ENCODE data around the gene PALS1. TPM values are rescaled to one million over a fixed set of nuclear protein-coding genes. Genes with fewer than 3 reads are reported as not detected.
A peak's percentile ranks its signal among the peaks of the same experiment; 100 is the strongest.

PALS1 gene
- total RNA-seq, 1 donor from 2014 or later: 6.7 TPM

DNA sequence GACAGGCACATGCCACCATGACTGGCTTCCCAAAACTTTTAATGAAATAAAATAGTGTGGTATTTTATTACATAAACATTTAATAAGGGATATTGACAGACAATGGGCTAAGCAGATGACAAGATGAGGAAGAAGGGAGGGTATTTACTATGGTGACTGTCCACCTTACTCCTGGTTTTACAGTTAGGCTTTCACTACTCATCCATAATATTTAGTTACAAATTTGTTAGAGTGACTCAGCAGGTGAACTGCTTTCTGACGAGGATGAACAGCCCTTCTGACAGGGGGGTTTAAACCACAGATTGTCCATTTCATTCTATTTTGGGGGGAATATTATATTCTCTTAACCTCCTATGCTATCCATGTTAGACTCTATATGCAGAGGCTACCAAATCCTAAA, 3.6 kb upstream of the PALS1 start:
- H3K9me3 Mint-ChIP-seq: no peaks in the 10 kb centered on the region
- no peaks in the 10 kb centered on the region for H3K36me3 Mint-ChIP-seq (ENCODE audit: low read depth)
- H3K4me3 Mint-ChIP-seq (ENCODE audit: low read depth): no peak overlapping the region
- no peak for DNase-seq (ENCODE audit: low spot score)
- peaks cover 31% of the 10 kb centered on the region for H3K27me3 Mint-ChIP-seq (ENCODE audit: low read depth)
- intact Hi-C loops (cut with micrococcal nuclease): no loop called here
- peaks cover 14% of the 10 kb centered on the region for H3K4me1 Mint-ChIP-seq (ENCODE audit: low read depth)
- no peak overlapping the region for H3K27ac Mint-ChIP-seq

DNA sequence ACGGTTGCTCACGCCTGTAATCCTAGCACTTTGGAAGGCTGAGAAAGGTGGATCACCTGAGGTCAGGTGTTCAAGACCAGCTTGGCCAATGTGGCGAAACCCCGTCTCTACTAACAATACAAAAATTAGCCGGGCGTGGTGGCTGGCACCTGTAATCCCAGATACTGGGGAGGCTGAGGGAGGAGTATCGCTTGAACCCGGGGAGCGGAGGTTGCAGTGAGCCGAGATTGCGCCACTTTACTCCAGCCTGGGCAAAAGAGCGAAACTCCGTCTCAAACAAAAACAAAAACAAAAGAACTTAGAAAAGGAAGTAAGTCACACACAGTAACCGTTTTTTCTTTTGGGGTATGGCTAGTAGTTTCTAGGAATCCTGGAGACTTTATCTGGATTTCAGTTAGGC, 1.7 kb upstream of the PALS1 start:
- H3K4me1 Mint-ChIP-seq (ENCODE audit: low read depth): peaks cover 21% of the 10 kb centered on the region
- no peak for DNase-seq (ENCODE audit: low spot score)
- no peaks in the 10 kb centered on the region for H3K9me3 Mint-ChIP-seq

GRCh38 chr14:67240168-67240932, 885 bp upstream of the PALS1 start:
- intact Hi-C loops (cut with micrococcal nuclease): loop anchor here (5.0 kb wide), 1 partner anchor 53 kb away; the partner anchor contains the start of gene GARIN2
- peak overlapping the region; percentile 85 for H3K4me3 Mint-ChIP-seq (ENCODE audit: low read depth)
- DNase-seq (ENCODE audit: low spot score): peak; percentile 24
- H3K27ac Mint-ChIP-seq: no peak overlapping the region
- H3K36me3 Mint-ChIP-seq (ENCODE audit: low read depth): no peaks in the 10 kb centered on the region
- peaks cover 21% of the 10 kb centered on the region for H3K4me1 Mint-ChIP-seq (ENCODE audit: low read depth)
- no peaks in the 10 kb centered on the region for H3K9me3 Mint-ChIP-seq
- peaks cover 31% of the 10 kb centered on the region for H3K27me3 Mint-ChIP-seq (ENCODE audit: low read depth)

More for the DNA sequence above, 1.7 kb upstream of the PALS1 start:
- H3K36me3 Mint-ChIP-seq (ENCODE audit: low read depth): no peaks in the 10 kb centered on the region
- no peak overlapping the region for H3K27ac Mint-ChIP-seq
- H3K27me3 Mint-ChIP-seq (ENCODE audit: low read depth): peaks cover 31% of the 10 kb centered on the region
- H3K4me3 Mint-ChIP-seq (ENCODE audit: low read depth): peak overlapping the region; percentile 85
- intact Hi-C loops (cut with micrococcal nuclease): no loop called here

DNA sequence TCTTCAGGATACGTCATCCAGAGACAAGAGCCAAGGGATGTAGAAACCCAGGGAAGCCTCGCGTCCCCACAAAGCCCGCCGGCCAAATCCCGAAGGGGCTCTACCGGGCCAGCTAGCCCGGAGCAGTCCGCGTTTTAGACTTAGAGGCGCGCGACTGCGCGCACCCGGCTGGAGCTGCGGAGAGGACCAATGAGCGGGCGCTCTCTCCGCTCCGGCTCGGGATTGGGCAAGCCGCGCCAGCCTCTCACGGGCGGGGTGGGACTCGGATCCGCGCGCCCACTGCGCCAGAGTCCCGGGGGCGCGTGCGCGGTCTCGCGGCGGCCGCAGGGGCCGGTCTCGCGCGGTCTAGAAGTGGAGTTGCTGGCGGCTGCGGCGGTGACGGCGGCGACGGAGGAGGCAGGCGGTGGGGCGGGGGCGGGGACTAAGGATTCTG, 241 bp upstream of the PALS1 start:
- peak overlapping the region; percentile 52 for H3K27ac Mint-ChIP-seq
- intact Hi-C loops (cut with micrococcal nuclease): loop anchor here (1.0 to 5.0 kb wide), 3 partner anchors 54 to 734 kb away; partner anchors contain the start of genes ATP6V1D and GARIN2
- peak; percentile 92 for DNase-seq (ENCODE audit: low spot score)
- peaks cover 21% of the 10 kb centered on the region for H3K4me1 Mint-ChIP-seq (ENCODE audit: low read depth)
- H3K4me3 Mint-ChIP-seq (ENCODE audit: low read depth): peak overlapping the region; percentile 85
- H3K27me3 Mint-ChIP-seq (ENCODE audit: low read depth): peaks cover 31% of the 10 kb centered on the region
- H3K9me3 Mint-ChIP-seq: no peaks in the 10 kb centered on the region
- H3K36me3 Mint-ChIP-seq (ENCODE audit: low read depth): no peaks in the 10 kb centered on the region

DNA sequence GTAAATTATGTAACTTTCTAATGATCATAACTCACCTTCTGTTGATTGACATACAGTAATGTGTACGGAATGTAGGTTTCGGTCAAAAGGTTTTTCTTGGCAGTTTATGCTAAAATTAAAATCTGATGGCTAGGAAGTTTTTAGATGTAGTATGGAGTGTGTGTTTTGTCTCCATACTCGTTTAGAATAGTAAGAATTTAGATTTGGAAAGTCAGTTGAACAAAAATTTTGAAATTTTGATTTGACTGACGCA, 859 bp downstream of the PALS1 start:
- peak overlapping the region; percentile 80 for H3K4me3 Mint-ChIP-seq (ENCODE audit: low read depth)
- H3K4me1 Mint-ChIP-seq (ENCODE audit: low read depth): peaks cover 21% of the 10 kb centered on the region

DNA sequence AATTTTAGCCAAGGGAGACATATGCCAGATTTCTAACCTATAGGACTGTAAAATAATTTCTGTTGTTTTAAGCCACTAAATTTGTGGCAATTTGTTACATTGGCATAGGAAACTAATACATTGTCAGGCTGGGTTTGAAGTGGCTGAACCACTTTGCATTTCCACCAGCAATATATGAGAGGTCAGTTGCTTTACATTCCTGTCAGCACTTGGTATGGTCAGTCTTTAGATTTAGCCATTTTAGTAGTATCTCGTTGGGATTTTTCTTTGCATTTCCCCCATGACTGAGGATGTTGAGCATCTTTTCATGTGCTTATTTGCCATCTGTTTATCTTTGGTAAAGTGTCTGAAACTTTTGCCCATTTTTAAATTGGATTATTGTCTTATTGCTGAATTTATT, 3.9 kb downstream of the PALS1 start:
- H3K36me3 Mint-ChIP-seq (ENCODE audit: low read depth): peaks cover 3% of the 10 kb centered on the region
- intact Hi-C loops (cut with micrococcal nuclease): no loop called here
- no peak overlapping the region for H3K27ac Mint-ChIP-seq
- peaks cover 28% of the 10 kb centered on the region for H3K4me1 Mint-ChIP-seq (ENCODE audit: low read depth)
- peaks cover 4% of the 10 kb centered on the region for H3K27me3 Mint-ChIP-seq (ENCODE audit: low read depth)
- H3K9me3 Mint-ChIP-seq: no peaks in the 10 kb centered on the region
- no peak for DNase-seq (ENCODE audit: low spot score)
- H3K4me3 Mint-ChIP-seq (ENCODE audit: low read depth): no peak overlapping the region

More for the DNA sequence above, 859 bp downstream of the PALS1 start:
- Mint-ChIP-seq H3K27ac (peak overlapping the region; percentile 55), H3K27me3 (ENCODE audit: low read depth) (peaks cover 25% of the 10 kb centered on the region), H3K9me3 (no peaks in the 10 kb centered on the region), H3K36me3 (ENCODE audit: low read depth) (no peaks in the 10 kb centered on the region)
- intact Hi-C loops (cut with micrococcal nuclease): loop anchor here (5.0 kb wide), 1 partner anchor 55 kb away; the partner anchor contains the start of gene GARIN2
- no peak for DNase-seq (ENCODE audit: low spot score)

DNA sequence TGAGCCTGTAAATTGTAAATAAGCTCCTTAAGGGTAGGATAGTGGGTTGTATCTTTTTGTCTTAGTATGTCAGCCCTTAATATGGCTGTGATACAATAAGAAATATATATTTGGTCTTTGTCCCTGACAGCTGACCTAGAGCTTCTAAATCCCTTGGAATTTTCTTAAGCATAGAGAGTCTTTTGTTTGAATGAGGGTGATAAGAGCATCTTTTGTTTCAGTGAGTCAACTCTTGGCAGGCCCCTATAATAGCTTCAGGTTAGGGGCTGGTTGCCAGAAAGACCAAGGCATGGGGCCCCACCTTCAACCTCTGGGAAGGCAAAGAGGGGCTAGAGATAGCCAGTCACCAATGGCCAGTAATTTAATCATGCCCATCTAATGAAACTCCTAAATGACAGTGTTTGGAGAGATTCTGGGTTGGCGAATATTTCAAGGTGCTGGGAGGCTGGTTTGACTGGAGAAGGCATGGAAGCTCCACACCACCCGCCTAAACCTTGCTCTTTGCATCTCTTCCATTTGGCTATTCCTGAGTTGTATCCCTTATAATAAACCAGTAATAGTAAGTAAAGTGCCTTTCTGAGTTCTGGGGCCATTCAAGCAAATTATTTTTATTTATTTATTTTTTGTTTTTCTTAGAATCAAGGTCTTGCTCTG, 10.5 kb downstream of the PALS1 start:
- Mint-ChIP-seq H3K4me1 (ENCODE audit: low read depth) (peaks cover 17% of the 10 kb centered on the region), H3K36me3 (ENCODE audit: low read depth) (peaks cover 3% of the 10 kb centered on the region), H3K27me3 (ENCODE audit: low read depth) (no peaks in the 10 kb centered on the region), H3K27ac (no peak overlapping the region), H3K9me3 (no peaks in the 10 kb centered on the region), H3K4me3 (ENCODE audit: low read depth) (no peak overlapping the region)
- intact Hi-C loops (cut with micrococcal nuclease): no loop called here
- DNase-seq (ENCODE audit: low spot score): no peak

GRCh38 chr14:67253076-67253635, 11.9 kb downstream of the PALS1 start:
- Mint-ChIP-seq H3K4me1 (ENCODE audit: low read depth) (peaks cover 12% of the 10 kb centered on the region), H3K27ac (no peak overlapping the region), H3K4me3 (ENCODE audit: low read depth) (no peak overlapping the region), H3K27me3 (ENCODE audit: low read depth) (no peaks in the 10 kb centered on the region), H3K9me3 (no peaks in the 10 kb centered on the region), H3K36me3 (ENCODE audit: low read depth) (peaks cover 3% of the 10 kb centered on the region)
- intact Hi-C loops (cut with micrococcal nuclease): no loop called here
- no peak for DNase-seq (ENCODE audit: low spot score)

DNA sequence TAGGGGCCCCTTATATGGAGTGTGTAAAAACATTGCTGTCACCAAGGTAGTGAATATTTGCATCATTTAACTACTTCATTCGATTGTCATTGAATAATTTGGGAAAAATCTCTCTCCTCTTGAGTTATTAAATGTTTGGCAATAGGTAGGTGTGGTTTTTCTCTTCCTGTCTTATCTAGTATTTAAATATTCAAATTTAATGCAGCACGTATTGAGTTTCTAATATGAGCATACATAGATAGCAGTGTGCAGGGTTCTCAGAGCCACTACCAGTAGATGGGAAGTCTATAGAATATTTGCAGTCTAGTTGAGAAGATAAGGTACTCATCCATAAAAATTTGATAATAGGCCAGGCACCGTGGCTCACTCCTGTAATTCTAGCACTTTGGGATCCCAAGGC, 16.7 kb downstream of the PALS1 start:
- Mint-ChIP-seq H3K27me3 (ENCODE audit: low read depth) (no peaks in the 10 kb centered on the region), H3K4me1 (ENCODE audit: low read depth) (peaks cover 7% of the 10 kb centered on the region), H3K36me3 (ENCODE audit: low read depth) (no peaks in the 10 kb centered on the region), H3K27ac (no peak overlapping the region), H3K4me3 (ENCODE audit: low read depth) (no peak overlapping the region), H3K9me3 (no peaks in the 10 kb centered on the region)
- intact Hi-C loops (cut with micrococcal nuclease): no loop called here
- DNase-seq (ENCODE audit: low spot score): no peak

- Mint-ChIP-seq H3K36me3 (ENCODE audit: low read depth) (no peaks in the 10 kb centered on the region), H3K27me3 (ENCODE audit: low read depth) (no peaks in the 10 kb centered on the region), H3K4me1 (ENCODE audit: low read depth) (peaks cover 4% of the 10 kb centered on the region), H3K9me3 (no peaks in the 10 kb centered on the region), H3K4me3 (ENCODE audit: low read depth) (no peak overlapping the region), H3K27ac (no peak overlapping the region)
- intact Hi-C loops (cut with micrococcal nuclease): no loop called here
- no peak for DNase-seq (ENCODE audit: low spot score)
Observed at GRCh38 chr14:67260965-67261364, 19.7 kb downstream of the PALS1 start.

DNA sequence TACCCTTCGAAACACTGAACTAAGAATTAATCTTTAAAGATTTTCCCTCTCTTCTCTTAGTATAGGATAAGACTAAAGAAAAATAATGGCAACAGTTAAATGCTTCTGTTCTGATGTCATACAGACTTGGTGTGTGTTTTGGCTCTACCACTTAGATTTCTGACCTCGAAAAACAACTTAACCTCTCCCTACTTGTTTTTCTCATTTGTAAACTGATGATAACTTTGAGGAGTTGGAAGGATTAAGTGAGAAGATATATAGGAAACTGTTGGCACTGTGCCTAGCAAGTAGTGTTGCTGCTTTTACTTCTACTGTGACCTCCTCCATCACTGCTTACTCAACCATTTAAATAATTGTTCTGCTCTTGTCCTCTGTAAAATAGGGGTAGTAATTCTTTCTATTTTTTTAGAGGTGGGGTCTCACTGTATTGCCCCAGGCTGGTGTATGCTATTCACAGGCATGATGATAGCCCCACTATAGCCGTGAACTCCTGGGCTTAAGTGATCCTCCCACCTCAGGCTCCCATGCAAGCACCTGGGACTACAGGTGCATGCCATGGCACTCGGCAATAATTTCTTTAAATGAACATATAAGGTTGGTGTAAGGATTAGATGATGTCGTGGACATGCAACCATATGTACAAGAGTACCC, 22.4 kb downstream of the PALS1 start:
- peaks cover 13% of the 10 kb centered on the region for H3K4me1 Mint-ChIP-seq (ENCODE audit: low read depth)
- intact Hi-C loops (cut with micrococcal nuclease): no loop called here
- no peak overlapping the region for H3K4me3 Mint-ChIP-seq (ENCODE audit: low read depth)
- H3K9me3 Mint-ChIP-seq: no peaks in the 10 kb centered on the region
- peaks cover 3% of the 10 kb centered on the region for H3K36me3 Mint-ChIP-seq (ENCODE audit: low read depth)
- H3K27me3 Mint-ChIP-seq (ENCODE audit: low read depth): no peaks in the 10 kb centered on the region
- H3K27ac Mint-ChIP-seq: no peak overlapping the region
- no peak for DNase-seq (ENCODE audit: low spot score)

DNA sequence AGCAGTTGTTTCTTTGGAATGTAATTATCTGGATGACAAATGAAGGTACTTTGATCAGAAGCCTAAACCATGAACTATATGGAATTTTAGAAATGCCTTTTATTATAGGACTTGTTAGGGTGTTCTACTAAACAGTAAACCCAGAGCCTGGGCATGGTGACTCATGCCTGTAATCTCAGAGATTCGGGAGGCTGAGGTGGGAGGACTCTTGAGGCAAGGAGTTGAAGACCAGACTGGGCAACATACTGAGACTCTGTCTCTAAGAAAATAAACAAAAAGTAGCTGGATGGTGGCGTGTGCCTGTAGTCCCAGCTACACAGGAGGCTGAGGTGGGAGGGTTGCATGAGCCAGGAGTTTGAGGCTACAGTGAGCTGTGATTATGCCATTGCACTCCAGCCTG, 23.9 kb downstream of the PALS1 start:
- no peak overlapping the region for H3K4me3 Mint-ChIP-seq (ENCODE audit: low read depth)
- peaks cover 19% of the 10 kb centered on the region for H3K4me1 Mint-ChIP-seq (ENCODE audit: low read depth)
- intact Hi-C loops (cut with micrococcal nuclease): no loop called here
- no peaks in the 10 kb centered on the region for H3K27me3 Mint-ChIP-seq (ENCODE audit: low read depth)
- no peak overlapping the region for H3K27ac Mint-ChIP-seq
- no peak for DNase-seq (ENCODE audit: low spot score)
- H3K36me3 Mint-ChIP-seq (ENCODE audit: low read depth): peaks cover 3% of the 10 kb centered on the region
- H3K9me3 Mint-ChIP-seq: no peaks in the 10 kb centered on the region

Measured in activated T-helper 2 cell treated with anti-CD3 and anti-CD28 coated beads, Interferon-gamma antibody, Interleukin-2, Interleukin-4, amounts not matched to agents 10 μg/mL and 5 μg/mL and 100 μg/mL, durations not matched to agents 14 hours and 24 hours and 36 hours (primary cell).